Right atrium auricular region (tissue), 2 donors: ENCODE results near the gene COBL. TPM values are rescaled to one million over a fixed set of nuclear protein-coding genes. Genes with fewer than 3 reads are reported as not detected.

Source experiments
- DNase-seq: peaks from one replicate; pipeline ENCODE4 v3.0.0-alpha.2; 2019; ENCODE audit warnings: low spot score
- H3K27ac ChIP-seq, 2 donors: fragments of 200-600 bp; sonication (generic); 1 replicate in 1 of 2; 2 replicates in 1 of 2; pipeline ENCODE4 v1.5.1; 2016 to 2019
- H3K27me3 ChIP-seq, 2 donors: fragments of 200-600 bp; sonication (generic); one replicate each; pipeline versions ENCODE4 v1.5.1 to v1.6.0; 2017 to 2019
- H3K36me3 ChIP-seq: fragments of 200-600 bp; sonication (generic); one replicate; pipeline ENCODE4 v1.5.1; 2016
- H3K4me1 ChIP-seq, 2 donors: fragments of 200-600 bp; sonication (generic); one replicate each; pipeline versions ENCODE4 v1.5.1 to v1.6.0; 2017 to 2019
- H3K4me3 ChIP-seq, 2 donors: fragments of 200-600 bp; sonication (generic); 1 replicate in 1 of 2; 2 replicates in 1 of 2; pipeline ENCODE4 v1.5.1; 2017 to 2019; ENCODE audit warnings: mild to moderate bottlenecking in 1 of 2, moderate library complexity in 1 of 2
- H3K9me3 ChIP-seq, 2 donors: fragments of 200-600 bp; sonication (generic); one replicate each; pipeline ENCODE4 v1.5.1; 2019
- CTCF ChIP-seq, 2 donors: fragments of 200-600 bp; sonication (generic); IDR thresholded peaks; one replicate each; pipeline ENCODE4 v1.5.1; 2019; ENCODE audit warnings: antibody characterized with exemption in 2 of 2
- total RNA-seq, 2 donors: library from RNA; depleted of rRNA; stranded (reverse); fragments of >200 nt; gene quantifications; one replicate each; pipeline ENCODE4 v1.1.0, GENCODE V29; 2016

The COBL gene
- total RNA-seq, 2 donors from 2014 or later = 26.3 to 31.4 TPM

GRCh38 chr7:51072281-51072680, 244.3 kb downstream of the COBL start:
- TF ChIP-seq CTCF (IDR thresholded peaks at IDR 0.05) = no peak
- H3K4me1 ChIP-seq = peaks cover 0 to 58% of the 10 kb centered on the region in 2 donors
- no peaks in the 10 kb centered on the region for H3K27me3 ChIP-seq

GRCh38 chr7:51071427-51071826, 245.2 kb downstream of the COBL start:
- Histone ChIP-seq H3K36me3 (no peaks in the 10 kb centered on the region), H3K27ac (no peak overlapping the region), H3K4me3 (no peak overlapping the region), H3K27me3 (no peaks in the 10 kb centered on the region), H3K4me1 (peaks cover 0 to 60% of the 10 kb centered on the region in 2 donors), H3K9me3 (no peaks in the 10 kb centered on the region)
- no peak for TF ChIP-seq CTCF (IDR thresholded peaks at IDR 0.05)
- no peak for DNase-seq

More at GRCh38 chr7:51072281-51072680, 244.3 kb downstream of the COBL start:
- Histone ChIP-seq H3K9me3 (no peaks in the 10 kb centered on the region), H3K4me3 (no peak overlapping the region), H3K36me3 (no peaks in the 10 kb centered on the region), H3K27ac (no peak overlapping the region)
- DNase-seq = no peak

GRCh38 chr7:51070151-51070550, 246.5 kb downstream of the COBL start:
- peaks cover 0 to 51% of the 10 kb centered on the region in 2 donors for H3K4me1 ChIP-seq
- H3K9me3 ChIP-seq = no peaks in the 10 kb centered on the region
- H3K27me3 ChIP-seq = no peaks in the 10 kb centered on the region
- no peaks in the 10 kb centered on the region for H3K36me3 ChIP-seq
- no peak overlapping the region for H3K4me3 ChIP-seq
- no peak for DNase-seq
- peak overlapping the region; percentile 26 to 63 for H3K27ac ChIP-seq
- no peak for TF ChIP-seq CTCF (IDR thresholded peaks at IDR 0.05)

- H3K4me3 ChIP-seq = no peak overlapping the region
- TF ChIP-seq CTCF (IDR thresholded peaks at IDR 0.05) = no peak
- H3K9me3 ChIP-seq = no peaks in the 10 kb centered on the region
- no peaks in the 10 kb centered on the region for H3K36me3 ChIP-seq
- DNase-seq = no peak
- no peaks in the 10 kb centered on the region for H3K27me3 ChIP-seq
- H3K27ac ChIP-seq = peak overlapping the region; percentile 26 to 63
- peaks cover 0 to 51% of the 10 kb centered on the region in 2 donors for H3K4me1 ChIP-seq
Observed at GRCh38 chr7:51069411-51070083, 247.1 kb downstream of the COBL start.

- H3K36me3 ChIP-seq = no peaks in the 10 kb centered on the region
- H3K27ac ChIP-seq = peak overlapping the region in 1 of 2 donors; percentile 26
- H3K9me3 ChIP-seq = no peaks in the 10 kb centered on the region
- no peak for TF ChIP-seq CTCF (IDR thresholded peaks at IDR 0.05)
- H3K27me3 ChIP-seq = no peaks in the 10 kb centered on the region
- DNase-seq = no peak
- H3K4me3 ChIP-seq = no peak overlapping the region
- H3K4me1 ChIP-seq = peaks cover 0 to 51% of the 10 kb centered on the region in 2 donors
Observed at GRCh38 chr7:51068401-51068800, 248.2 kb downstream of the COBL start.

- Histone ChIP-seq H3K27ac (peak overlapping the region in 1 of 2 donors; percentile 44), H3K9me3 (no peaks in the 10 kb centered on the region), H3K27me3 (no peaks in the 10 kb centered on the region), H3K4me1 (peaks cover 0 to 51% of the 10 kb centered on the region in 2 donors), H3K36me3 (no peaks in the 10 kb centered on the region), H3K4me3 (no peak overlapping the region)
- TF ChIP-seq CTCF (IDR thresholded peaks at IDR 0.05) = peak; percentile 55 to 83
- DNase-seq = peak; percentile 87
Observed at GRCh38 chr7:51067757-51068156, 248.9 kb downstream of the COBL start.
